Stimulated activated CD8-positive, alpha-beta memory T cell treated with anti-CD3 and anti-CD28 coated beads, Interleukin-4, amount 100 ng/mL, for 1 hour (primary cell): ENCODE results near the gene IFNA5.

Source experiments
- DNase-seq, 2 donors: peaks; one replicate each; pipeline ENCODE4 v3.0.0-alpha.2; 2020; ENCODE audit warnings: low read depth in 2 of 2, low spot score in 1 of 2

IFNA5 gene

DNA sequence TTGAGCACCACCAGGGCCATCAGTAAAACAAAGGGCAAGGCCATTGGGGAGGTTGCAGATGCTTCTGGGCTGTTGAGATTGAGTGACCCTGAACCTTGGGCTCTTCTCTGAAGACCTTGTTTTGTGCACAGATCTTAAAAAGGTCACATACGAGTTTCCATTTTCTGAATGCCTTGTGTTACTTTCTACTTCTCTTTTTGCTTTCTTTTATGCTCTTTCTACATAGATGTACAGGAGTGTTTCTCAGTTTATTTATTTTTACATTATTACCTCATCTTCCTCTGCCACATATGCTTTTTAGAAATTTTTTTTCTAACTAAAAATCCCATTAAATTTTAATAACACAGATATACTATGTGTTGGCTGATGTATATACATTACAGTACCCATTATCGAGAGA lies at the start of gene IFNA5:
TSS of gene IFNA5 (minus strand) at position 101 of the 400 bp plus-strand sequence. CDS start at position 44, 57 bp downstream.
- DNase-seq = no peak

- DNase-seq = no peak
These were observed 45.7 kb upstream of the IFNA5 start, which contains the start of gene IFNA6 for GRCh38 chr9:21350787-21351186. IFNA6 (minus strand) TSS chr9:21350887; CDS start chr9:21350887, 0 bp downstream.

DNA sequence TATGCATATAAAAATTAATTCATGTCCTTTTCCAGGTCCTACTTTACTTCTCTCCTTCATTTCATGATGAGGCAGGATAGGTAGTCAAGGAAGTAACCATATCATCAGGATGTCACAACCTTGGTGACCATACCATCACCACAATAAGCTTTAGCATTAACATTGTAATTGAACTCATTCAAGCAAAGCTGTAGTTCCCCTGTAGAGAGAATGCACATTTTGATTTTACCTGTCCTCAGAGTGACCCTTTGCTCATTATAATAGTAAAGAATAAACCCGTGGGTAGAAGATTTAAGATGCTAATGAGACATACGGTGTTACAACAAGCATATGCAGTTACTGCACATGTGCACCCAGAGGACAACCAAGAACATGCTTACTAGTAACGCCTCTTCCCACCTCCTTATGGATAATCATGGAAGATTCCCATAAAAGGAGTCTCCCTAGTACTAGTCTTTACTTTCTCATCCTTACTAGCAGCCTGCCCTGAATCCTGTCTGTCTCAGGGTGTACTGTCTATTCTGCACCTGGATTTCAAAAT lies 43.4 kb upstream of the IFNA5 start:
- DNase-seq = no peak

- DNase-seq = no peak
These were observed 35.6 kb upstream of the IFNA5 start for GRCh38 chr9:21340735-21341134.

DNA sequence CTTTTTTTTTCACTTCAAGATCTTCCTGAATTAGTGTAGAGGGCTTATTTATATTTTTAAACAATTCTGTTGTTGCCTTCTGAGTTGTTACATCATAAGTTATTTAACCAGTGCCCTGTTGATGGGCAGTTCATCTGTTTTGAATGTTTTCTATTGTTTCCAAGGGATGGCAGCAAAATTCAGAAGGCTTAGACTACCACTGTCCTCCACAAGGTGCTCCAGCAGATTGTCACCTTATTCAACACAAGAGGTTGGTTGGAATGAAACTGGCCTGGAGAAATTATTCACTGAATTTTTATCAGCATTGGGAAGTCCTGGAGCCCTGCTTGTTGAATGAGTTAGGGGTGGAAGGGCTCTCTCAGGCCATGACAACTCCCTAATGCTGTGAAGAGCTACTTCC lies 31.3 kb upstream of the IFNA5 start:
- DNase-seq = no peak

- peak; percentile 61 to 80 for DNase-seq
These were observed 29.9 kb upstream of the IFNA5 start, which contains the start of gene KLHL9 for GRCh38 chr9:21334701-21335632. KLHL9 (minus strand) TSS chr9:21335404; CDS start chr9:21334859, 545 bp downstream.

GRCh38 chr9:21333226-21333625 lies 28.1 kb upstream of the IFNA5 start:
- DNase-seq = no peak

DNA sequence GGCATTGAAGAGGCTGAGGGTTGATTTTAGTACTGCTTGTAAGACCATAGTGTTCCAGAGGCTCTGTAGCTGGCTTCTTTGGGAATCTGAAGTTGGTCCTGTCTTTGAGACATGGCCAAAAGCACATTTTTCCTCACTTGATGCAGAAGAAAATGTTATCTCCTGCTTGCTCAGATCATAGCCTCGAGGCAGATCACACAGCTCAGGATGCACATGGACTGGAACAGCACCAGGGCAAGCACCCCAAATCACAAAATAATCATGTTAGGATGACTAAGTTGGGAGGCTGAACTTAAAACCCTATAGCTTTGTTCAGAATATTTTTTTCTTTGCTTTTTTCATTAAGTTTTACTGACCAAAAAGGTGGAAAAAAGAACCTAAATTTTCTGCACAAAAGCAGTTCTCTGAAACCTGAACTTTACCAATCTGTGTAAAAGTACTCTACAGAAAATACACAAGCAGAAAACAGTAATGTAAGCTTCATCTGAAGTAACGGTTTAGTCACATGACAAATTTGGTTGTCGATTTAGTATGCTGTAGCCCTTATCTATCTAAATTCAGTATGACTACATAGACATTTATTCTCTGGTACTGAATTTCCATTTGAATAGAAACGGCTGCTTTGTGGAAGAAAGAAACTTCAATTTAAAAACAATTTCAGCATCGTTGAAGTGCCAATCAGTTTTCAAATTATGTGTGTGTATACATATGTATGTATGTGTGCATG lies 26.7 kb upstream of the IFNA5 start:
- DNase-seq = no peak

- DNase-seq = no peak
These were observed 21.5 kb upstream of the IFNA5 start for GRCh38 chr9:21326526-21327139.

DNA sequence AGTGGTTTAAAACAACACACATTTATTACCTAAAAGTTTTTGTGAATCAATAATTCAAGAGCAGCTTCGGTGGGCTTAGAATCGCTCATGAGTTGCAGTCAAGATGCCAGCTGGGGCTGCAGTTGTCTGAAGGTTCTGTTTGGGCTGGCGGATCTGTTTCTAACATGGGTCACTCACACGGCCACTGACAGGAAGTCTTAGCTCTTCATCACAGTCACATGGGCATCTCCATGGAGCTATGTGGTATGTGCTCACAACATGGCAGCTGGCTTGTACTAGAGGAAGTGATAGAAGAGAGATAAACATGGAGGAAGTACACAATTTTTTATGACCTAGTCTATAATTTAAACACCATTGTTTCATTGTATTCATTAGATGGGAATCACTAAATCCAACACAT lies 18.9 kb upstream of the IFNA5 start:
- no peak for DNase-seq

DNA sequence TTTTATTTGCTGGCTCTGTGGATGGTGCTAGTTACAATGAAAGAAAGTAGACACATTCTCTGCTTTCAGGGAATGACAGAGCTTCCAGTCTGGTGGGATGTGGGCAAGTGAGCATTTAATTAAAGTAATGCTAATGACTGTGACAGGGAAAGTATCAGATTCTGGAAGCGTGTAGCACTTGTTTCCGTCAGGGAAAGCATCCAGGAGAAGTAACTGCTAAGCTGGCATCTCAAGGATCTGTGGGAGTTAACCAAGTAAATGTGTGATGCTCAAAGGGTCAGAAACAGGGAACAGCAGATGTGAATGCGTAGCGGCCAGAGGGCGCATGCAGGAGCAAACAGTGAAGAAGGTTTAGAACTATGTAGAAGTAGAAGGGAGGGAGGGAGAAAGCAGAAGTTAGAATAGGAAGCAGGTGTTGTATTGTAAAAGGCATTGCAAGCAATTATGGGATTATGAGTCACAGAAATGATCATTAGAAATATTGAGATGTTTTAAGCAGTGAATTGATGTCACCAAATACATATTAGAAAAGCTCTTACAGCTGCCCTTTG lies 17.9 kb upstream of the IFNA5 start:
- no peak for DNase-seq

GRCh38 chr9:21320465-21320864 lies 15.4 kb upstream of the IFNA5 start:
- no peak for DNase-seq

DNA sequence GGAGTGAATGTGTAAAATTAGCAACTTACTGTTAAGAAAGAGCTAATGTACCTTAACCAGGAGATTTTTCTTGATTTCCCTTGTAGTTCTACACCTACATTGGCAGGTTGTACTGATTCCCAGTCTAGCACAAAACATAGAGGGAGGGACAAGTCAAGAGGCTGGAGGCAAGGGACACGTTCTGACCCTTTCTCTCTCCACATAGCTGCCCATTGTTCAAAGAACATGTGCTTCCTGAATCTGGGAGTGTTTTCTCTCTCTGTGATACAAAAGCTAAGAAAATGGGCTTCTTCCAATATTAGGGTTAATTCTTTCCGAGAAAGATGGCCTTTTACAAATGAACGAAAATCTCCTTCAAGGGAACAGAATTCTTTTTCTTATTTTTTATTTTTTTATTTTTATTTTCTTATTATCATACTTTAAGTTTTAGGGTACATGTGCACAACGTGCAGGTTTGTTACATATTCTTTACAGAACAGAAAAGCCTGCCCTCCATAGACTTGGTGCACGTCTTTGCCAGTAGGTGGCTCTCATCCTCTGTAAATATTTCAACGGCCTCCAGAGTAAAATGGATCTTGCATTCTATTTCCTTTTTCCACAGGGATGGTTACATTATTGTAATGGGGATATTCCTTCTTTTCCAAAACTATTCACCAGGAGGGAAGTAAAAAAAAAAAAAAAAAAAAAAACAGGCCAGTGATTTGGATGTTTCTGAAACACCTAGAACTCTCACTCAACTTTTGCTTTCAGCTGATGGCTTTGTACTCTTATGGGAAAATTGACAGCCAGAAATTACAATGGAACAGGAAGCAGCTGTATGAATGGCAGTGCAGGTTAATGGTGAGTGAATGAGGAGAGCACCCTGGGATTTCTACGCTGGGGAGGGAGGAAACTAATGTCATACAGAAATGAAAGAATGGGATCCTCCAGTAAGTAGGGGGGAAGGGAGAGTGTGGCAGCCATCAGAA lies 13.1 kb upstream of the IFNA5 start:
- no peak for DNase-seq

- DNase-seq = no peak
These were observed 11.7 kb upstream of the IFNA5 start for GRCh38 chr9:21316860-21317259.

DNA sequence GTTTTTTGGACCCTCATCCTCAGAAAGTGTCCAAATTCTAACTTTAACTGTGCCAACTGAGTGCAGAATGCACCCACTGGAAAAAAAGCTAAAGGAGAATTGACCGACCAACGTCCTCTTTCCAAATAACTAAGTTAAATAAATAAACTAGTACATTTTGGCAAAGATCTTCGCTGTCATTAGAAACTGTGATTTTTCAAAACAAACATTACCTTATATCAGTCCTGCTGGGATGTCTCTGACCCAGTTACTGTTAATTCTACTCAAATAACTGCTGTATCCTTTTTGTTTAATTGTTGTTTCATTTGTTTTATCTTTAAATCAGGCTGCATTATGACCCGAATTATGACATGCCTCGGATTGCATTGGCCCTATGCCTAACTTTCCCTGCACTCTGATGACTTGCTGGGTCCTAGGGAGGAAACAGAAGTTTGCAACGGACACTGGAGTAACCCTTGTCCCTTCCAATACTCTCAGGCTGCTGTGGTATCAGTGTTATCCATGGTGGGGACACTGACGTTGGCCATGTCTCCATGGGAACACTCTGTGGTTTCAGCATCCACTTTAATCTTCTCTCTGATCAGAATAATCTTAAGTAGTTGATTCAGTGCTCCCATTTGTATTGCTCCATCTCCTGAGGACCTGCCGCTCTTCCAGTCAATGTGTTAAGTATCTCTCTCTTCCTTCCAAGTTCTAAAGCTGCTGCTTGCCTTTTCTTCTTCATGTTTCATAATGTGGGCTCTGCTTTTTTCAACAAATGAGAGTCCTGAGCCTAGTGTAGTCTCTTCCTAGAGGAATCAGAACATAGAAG lies 11.1 kb upstream of the IFNA5 start:
- no peak for DNase-seq

DNA sequence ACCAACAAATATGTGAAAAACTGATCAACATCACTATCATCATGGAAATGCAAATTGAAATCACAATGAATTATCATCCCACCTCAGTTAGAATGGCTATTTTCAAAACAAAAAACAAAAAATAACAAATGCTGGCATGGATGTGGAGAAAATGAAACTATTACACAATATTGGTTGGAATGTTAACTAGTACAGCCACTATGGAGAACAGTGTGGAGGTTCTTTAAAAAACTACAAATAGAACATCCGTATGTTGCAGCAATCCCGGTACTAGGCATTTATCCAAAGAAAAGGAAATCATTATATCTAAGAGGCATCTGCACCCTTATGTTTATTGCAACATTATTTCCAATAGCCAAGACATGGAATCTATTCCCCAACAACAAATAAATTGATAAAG lies 9.0 kb upstream of the IFNA5 start:
- DNase-seq = no peak

DNA sequence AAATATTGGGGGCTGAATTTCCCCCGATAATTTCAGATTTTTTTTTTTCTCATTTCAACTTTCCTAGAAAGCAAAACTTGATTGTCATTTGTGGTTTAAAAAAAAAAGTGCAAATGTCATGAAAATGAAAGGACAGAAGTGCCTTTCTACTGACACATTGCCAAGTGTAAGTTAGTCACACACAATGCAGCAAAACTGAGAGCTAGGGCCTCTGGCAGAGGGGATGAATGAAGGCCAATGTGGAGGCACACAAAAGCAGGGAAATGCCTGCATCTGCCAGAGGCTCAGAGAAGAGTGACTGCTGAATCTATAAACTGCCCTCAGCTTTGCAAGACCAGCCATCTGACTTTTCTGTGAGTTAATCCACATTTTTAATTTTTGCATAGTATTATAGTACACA lies 6.8 kb upstream of the IFNA5 start:
- DNase-seq = no peak

GRCh38 chr9:21295992-21296391 lies 9.1 kb downstream of the IFNA5 start:
- no peak for DNase-seq

DNA sequence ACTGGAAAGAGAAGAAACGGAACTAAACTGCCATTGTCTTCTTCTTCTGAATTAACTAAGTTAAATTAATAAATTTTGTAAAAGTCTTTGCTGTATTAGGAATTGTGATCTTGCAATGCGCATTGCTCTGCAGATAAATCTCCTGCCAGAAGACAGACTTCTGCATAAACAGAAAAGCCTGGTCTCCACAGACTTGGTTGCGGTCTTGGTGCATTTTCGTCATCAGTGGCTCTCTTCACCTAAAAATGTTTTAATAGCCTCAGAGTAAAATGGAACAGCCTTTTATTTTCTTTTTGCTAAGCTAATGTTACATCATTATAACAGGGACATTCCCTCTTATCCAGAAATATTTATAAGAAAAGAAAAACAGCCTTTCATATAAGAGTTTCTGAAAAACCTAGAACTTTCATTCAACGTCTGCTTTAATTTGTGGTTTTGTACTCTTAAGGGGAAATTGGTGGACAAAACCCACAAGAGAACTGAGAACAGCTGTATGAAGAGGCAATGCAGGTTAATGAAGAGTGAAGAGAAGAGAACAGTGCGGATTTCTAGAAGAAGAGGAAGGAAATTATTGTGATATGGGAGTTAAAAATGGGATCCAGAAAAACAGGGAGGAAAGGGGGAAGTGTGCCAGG lies 10.1 kb downstream of the IFNA5 start:
- DNase-seq = no peak
